ENCODE results near the gene QRICH1.

Gene QRICH1

DNA sequence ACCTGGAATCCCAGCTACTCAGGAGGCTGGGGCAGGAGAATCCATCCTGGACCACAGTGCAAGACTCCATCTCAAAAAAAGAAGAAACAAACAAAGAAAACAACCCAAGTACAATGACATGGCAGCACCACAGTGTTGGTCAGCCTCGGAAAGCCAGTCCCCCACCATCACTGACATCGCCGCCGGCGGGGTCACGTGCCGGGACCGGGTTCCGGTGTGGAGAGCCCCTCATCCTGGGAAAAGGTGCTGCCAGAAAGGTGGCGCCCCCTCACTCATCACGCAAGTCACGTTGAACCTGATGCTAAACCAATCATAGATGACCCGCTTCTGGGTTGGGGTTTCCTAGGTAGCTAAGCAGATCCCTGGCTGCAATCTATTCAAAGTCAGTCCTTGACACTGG, 17.8 kb downstream of the QRICH1 start:
- H3K36me3 ChIP-seq (ENCODE audit: low read length), result peaks cover 14% of the 10 kb centered on the region
- no peak for TF ChIP-seq CTCF (IDR thresholded peaks at IDR 0.05; ENCODE audit: insufficient read depth, low read length, poor library complexity, severe bottlenecking)
- no peak for TF ChIP-seq EZH2phosphoT487 (conservative IDR thresholded peaks at IDR 0.05; ENCODE audit: low read length)
- no peaks in the 10 kb centered on the region for H3K9me2 ChIP-seq (replicated peaks; ENCODE audit: insufficient read depth, low read length)
- peaks cover 62% of the 10 kb centered on the region for H3K79me2 ChIP-seq (ENCODE audit: insufficient read depth, low read length)
- H2AFZ ChIP-seq (ENCODE audit: low read depth, low read length, severe bottlenecking), result no peak overlapping the region
- H3K9ac ChIP-seq (ENCODE audit: low read length), result no peak overlapping the region
- H3K27ac ChIP-seq (ENCODE audit: low read depth, low read length), result no peak overlapping the region
- H4K20me1 ChIP-seq (ENCODE audit: low read depth, low read length), result peaks cover 9% of the 10 kb centered on the region
- no peaks in the 10 kb centered on the region for H3K27me3 ChIP-seq (ENCODE audit: low read length)
- no peaks in the 10 kb centered on the region for H3K9me3 ChIP-seq (ENCODE audit: insufficient read depth, low read length)
- no peak overlapping the region for H3K4me3 ChIP-seq (ENCODE audit: insufficient read depth, low read length, poor library complexity, severe bottlenecking)
- 0 out of 2 replicates have a peak, but pooled peaks cover 5% of the 10 kb centered on the region for H3F3A ChIP-seq (ENCODE audit: insufficient read depth)
- no peak overlapping the region for H3K4me2 ChIP-seq (ENCODE audit: low read depth, low read length, poor library complexity, severe bottlenecking)

GRCh38 chr3:49058011-49058410, 35.9 kb downstream of the QRICH1 start:
- TF ChIP-seq EZH2phosphoT487 (conservative IDR thresholded peaks at IDR 0.05; ENCODE audit: low read length), result no peak
- TF ChIP-seq CTCF (IDR thresholded peaks at IDR 0.05; ENCODE audit: insufficient read depth, low read length, poor library complexity, severe bottlenecking), result no peak
- H3K4me3 ChIP-seq (ENCODE audit: insufficient read depth, low read length, poor library complexity, severe bottlenecking), result no peak overlapping the region
- no peaks in the 10 kb centered on the region for H3F3A ChIP-seq (ENCODE audit: insufficient read depth)
- H3K79me2 ChIP-seq (ENCODE audit: insufficient read depth, low read length), result peaks cover 4% of the 10 kb centered on the region; the same call in 1 of the 2 replicates
- H3K9ac ChIP-seq (ENCODE audit: low read length), result no peak overlapping the region
- H3K9me2 ChIP-seq (replicated peaks; ENCODE audit: insufficient read depth, low read length), result no peaks in the 10 kb centered on the region
- H2AFZ ChIP-seq (ENCODE audit: low read depth, low read length, severe bottlenecking), result no peak overlapping the region
- H3K36me3 ChIP-seq (ENCODE audit: low read length), result peaks cover 10% of the 10 kb centered on the region
- no peak overlapping the region for H3K4me2 ChIP-seq (ENCODE audit: low read depth, low read length, poor library complexity, severe bottlenecking)
- H3K27me3 ChIP-seq (ENCODE audit: low read length), result no peaks in the 10 kb centered on the region
- H3K27ac ChIP-seq (ENCODE audit: low read depth, low read length), result no peak overlapping the region
- no peaks in the 10 kb centered on the region for H3K9me3 ChIP-seq (ENCODE audit: insufficient read depth, low read length)
- H4K20me1 ChIP-seq (ENCODE audit: low read depth, low read length), result no peaks in the 10 kb centered on the region

GRCh38 chr3:49057268-49057667, 36.6 kb downstream of the QRICH1 start:
- peaks cover 10% of the 10 kb centered on the region for H3K36me3 ChIP-seq (ENCODE audit: low read length)
- TF ChIP-seq CTCF (IDR thresholded peaks at IDR 0.05; ENCODE audit: insufficient read depth, low read length, poor library complexity, severe bottlenecking) (no peak), EZH2phosphoT487 (conservative IDR thresholded peaks at IDR 0.05; ENCODE audit: low read length) (no peak)
- no peaks in the 10 kb centered on the region for H3K9me2 ChIP-seq (replicated peaks; ENCODE audit: insufficient read depth, low read length)
- no peak overlapping the region for H3K4me3 ChIP-seq (ENCODE audit: insufficient read depth, low read length, poor library complexity, severe bottlenecking)
- H3F3A ChIP-seq (ENCODE audit: insufficient read depth), result no peaks in the 10 kb centered on the region
- H3K4me2 ChIP-seq (ENCODE audit: low read depth, low read length, poor library complexity, severe bottlenecking), result no peak overlapping the region
- H3K9ac ChIP-seq (ENCODE audit: low read length), result no peak overlapping the region
- peaks cover 4% of the 10 kb centered on the region; the same call in 1 of the 2 replicates for H3K79me2 ChIP-seq (ENCODE audit: insufficient read depth, low read length)
- H3K27ac ChIP-seq (ENCODE audit: low read depth, low read length), result no peak overlapping the region
- H4K20me1 ChIP-seq (ENCODE audit: low read depth, low read length), result no peaks in the 10 kb centered on the region
- H3K9me3 ChIP-seq (ENCODE audit: insufficient read depth, low read length), result no peaks in the 10 kb centered on the region
- H2AFZ ChIP-seq (ENCODE audit: low read depth, low read length, severe bottlenecking), result no peak overlapping the region
- H3K27me3 ChIP-seq (ENCODE audit: low read length), result no peaks in the 10 kb centered on the region

Data from SU-DHL-6 (cell line).